NCI-H2029 (cell line): ENCODE data around the gene USP13.
"Not testable (repeated sequence)": the region's sequence is repeated elsewhere in the genome, so short reads cannot be mapped to it uniquely, and the experiment has no call there.

ENCODE experiments used
- DNase-seq: peaks from one replicate; lab custom pipeline; 2025; lab: John Stamatoyannopoulos, UW

USP13 gene, protein sequence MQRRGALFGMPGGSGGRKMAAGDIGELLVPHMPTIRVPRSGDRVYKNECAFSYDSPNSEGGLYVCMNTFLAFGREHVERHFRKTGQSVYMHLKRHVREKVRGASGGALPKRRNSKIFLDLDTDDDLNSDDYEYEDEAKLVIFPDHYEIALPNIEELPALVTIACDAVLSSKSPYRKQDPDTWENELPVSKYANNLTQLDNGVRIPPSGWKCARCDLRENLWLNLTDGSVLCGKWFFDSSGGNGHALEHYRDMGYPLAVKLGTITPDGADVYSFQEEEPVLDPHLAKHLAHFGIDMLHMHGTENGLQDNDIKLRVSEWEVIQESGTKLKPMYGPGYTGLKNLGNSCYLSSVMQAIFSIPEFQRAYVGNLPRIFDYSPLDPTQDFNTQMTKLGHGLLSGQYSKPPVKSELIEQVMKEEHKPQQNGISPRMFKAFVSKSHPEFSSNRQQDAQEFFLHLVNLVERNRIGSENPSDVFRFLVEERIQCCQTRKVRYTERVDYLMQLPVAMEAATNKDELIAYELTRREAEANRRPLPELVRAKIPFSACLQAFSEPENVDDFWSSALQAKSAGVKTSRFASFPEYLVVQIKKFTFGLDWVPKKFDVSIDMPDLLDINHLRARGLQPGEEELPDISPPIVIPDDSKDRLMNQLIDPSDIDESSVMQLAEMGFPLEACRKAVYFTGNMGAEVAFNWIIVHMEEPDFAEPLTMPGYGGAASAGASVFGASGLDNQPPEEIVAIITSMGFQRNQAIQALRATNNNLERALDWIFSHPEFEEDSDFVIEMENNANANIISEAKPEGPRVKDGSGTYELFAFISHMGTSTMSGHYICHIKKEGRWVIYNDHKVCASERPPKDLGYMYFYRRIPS

DNA sequence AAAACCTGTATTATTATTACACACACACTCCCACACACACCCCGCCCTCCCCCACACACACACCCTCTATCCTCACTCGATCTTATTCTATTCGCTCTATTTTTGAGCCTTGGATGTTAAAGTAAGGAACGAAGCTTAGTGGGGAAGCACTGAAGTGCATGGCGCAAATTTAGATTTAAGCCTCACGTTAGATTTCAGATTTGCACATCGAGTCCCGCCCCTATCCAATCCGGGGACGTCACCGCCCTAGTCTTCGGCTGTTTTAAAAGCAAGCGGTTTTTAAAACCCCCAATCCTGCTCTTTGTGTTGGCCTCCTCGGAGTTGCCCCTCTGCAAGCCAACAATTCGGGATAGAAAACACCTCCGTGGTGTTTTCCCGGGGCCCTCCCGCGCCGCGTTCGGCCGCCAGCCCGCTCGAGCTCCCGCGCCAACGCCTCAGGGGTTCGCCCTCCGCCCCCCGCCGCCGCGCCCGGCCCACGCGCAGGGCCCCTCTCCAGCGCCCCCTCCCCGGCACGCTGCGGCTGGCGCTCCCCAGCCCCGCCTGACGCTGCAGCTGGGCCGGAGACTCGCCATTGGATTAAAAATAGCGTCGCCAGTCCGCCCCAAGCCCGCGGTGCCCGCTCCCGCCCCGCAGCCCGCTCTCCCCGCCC lies at the start of gene USP13:
TSS of gene USP13 (plus strand) at position 594 of the 649 bp plus-strand sequence. CDS start 186 bp downstream, outside the sequence.
- DNase-seq, result peak; percentile 45

DNA sequence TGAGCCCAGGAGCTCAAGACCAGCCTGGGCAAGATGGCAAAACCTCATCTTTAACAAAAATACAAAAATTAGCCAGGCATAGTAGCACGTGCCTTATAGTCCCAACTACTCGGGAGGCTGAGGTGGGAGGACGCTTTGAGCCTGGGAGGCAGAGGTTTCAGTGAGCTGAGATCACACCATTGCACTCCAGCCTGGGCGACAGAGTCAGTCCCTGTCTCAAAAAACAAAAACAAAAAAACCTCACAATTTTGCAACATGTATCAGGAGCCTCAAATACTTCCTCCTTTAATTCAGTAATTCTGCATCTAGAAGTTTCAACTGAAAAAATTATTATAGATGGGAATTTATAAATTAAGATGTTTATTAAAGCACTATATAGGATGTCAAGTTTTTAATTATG lies 49.5 kb upstream of the USP13 start:
- no peak for DNase-seq

DNA sequence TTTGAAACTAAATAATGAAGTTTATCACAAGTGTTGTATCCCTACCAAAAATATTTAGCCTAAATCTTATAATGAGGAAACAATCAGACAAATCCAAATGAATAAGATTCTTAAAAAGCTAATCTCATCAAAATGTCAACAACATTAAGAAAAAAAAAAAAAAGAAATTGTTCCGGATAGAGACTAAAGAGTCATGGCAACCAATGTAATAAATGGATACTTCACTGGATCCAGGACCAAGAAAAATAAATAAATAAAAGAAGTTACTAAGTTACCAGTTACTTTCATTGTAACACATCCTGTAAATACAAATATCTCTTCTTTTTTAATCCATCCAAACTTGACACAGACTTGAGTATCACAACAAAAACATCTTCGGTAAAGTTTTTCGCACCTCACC lies 49.0 kb upstream of the USP13 start:
- DNase-seq, result no peak

DNA sequence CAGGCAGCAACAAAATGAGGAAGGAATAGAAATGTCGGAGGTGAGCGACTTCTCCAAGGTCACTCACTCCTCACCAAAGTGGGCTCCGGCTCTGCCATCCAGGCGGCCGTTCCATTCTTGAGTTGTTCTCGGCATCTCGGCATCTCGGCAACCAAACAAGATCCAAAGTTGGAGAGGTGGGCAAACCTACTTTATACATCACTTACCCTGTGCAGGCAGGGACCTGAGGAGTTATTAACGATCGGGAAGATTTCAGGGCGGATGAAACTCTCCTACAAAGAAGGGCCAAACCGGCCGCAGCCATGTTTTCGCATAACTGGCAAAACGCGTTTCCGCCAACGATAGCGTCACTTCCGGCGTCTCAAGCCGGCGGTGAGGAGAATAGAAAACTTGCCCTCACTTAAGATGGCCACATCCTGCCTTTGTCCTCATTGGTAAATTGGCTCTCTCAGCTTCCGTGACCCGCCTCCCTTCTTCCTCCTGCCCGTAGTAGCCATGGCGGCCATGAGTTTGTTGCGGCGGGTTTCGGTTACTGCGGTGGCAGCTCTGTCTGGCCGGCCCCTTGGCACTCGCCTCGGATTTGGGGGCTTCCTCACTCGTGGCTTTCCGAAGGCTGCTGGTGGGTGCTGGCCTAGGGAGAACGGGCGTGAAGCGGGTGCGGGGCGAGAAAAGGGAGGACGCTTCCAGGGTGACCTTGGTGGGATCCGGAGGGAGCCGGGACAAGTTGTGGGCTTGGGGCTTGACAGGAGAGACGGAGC lies 48.3 kb upstream of the USP13 start, which contains the start of the genes MRPL47 and NDUFB5:
TSS of gene MRPL47 (minus strand) at position 318 of the 758 bp plus-strand sequence. CDS start at position 304, 14 bp downstream.
TSS of gene NDUFB5 (plus strand) at position 474 of the 758 bp plus-strand sequence. CDS start at position 496, 22 bp downstream.
- DNase-seq, result peak; percentile 98

DNA sequence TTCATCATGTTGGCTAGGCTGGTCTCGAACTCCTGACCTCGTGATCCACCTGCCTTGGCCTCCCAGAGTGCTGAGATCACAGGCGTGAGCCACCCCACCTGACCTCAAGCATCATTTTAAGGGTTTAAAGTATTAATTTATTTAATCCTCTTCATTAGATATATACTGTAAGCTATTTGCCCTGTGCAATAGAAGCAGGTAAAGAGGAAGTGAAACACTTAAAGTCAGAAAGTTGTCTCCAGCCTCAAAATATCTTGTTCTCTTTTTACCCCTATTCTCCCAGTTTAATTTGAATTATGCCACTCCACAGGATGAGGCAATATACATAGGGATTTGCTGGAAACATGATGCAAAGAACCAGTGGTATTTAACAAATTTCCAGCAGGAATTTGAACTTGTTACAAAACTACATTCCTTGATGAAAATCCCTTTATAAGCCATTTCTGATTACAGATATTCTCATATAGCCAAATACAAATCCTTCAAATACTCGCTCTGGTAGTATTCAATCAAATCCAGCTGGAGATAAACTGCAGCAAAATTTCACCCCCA lies 46.2 kb upstream of the USP13 start:
- no peak for DNase-seq

DNA sequence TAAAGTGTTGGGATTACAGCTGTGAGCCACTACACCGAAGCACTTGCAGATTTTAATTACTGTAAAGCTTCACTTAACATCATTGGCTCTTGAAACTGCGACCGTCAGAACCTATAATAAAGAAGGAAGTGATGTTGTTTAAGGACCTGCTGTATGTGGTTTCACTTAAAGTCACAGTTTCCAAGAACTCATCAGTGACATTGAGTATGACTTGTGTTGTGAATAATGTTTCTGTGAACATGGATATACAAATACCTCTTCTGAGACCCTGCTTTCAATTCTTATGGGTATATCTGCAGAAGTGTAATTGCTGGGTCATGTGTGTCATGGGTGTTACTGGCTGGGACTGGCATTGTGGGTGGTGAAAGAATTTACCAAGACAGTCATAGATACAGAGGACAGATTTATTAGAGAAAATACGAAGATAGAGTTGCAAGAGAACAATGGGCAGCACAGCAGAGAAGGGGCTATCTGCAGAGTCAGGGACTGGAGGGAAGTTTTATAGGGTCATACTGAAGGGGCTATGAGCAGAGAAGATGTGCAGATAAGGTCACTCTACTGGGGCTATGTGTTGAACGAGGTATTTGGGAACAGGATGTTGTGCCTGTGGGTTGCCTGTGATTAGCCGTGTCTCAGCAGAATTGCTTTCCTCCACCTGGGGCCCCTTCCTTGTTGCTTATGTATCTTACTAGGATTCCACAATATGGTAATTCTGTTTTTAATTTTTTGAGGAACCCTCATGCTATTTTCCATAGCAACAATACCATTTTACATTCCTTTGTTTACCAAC lies 43.7 kb upstream of the USP13 start:
- no peak for DNase-seq

DNA sequence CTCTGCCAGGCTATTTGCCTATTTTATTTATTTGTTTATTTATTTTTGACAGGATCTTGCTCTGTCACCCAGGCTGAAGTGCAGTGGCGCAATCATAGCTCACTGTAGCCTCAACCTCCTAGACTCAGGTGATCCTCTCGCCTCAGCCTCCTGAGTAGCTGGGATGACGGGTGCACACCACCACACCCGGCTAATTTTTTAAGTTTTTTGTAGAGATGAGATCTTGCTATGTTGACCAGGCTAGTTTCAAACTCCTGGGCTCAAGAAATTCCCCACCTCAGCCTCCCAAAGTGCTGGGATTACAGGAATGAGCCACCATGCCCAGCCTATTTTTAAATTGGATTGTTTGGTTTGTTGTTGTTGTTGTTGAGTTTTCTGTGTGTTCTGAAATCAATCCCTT lies 42.8 kb upstream of the USP13 start:
- no peak for DNase-seq

DNA sequence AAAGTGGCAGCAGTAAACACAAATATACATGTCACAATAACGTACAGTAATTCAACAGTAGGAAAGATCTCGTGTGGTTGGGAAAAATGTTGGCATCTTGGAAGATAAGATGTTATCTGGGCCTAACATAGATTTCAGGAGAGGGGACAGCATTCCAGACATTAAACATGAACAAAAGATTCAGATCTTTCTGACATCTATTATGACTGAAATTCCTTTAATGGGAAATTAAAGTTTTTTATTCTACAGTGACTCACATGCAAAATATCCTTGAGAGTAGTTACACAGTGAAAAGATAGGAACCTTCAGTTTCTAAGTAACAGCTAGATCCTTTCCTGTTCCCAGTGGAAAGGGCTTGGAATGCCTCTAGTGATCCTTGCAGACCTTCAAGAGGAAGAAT lies 39.0 kb upstream of the USP13 start:
- no peak for DNase-seq

DNA sequence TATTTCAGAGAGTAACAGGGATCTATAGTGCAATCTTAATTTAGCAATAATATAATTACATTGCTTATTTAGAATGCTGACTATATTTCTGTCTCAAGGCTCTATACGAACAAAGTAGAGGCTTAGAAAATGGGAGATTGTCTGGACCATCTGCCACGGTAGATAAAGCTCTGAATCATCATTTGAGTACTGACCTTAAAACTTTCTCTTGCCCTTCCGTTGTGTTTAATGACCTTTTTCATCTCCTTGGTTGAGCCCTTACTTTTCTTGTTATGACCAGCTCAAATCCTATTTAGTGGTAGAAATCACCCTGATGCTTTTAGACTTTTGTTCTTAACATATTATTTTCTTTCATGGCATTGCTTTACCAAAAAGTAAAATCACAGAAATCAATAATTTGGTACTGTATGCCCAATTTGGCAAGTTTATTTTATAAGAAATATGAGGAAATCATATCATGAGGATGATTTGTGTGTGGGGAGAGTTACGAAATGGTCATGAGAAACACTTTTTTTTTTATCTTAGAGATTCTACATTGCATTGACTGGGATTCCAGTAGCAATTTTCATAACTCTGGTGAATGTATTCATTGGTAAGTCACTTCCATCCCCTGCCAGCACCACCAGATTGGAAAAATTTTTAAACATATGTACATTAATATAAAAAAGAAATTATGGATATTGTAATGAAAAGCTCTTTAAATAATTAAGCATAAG lies 37.2 kb upstream of the USP13 start:
- no peak for DNase-seq

DNA sequence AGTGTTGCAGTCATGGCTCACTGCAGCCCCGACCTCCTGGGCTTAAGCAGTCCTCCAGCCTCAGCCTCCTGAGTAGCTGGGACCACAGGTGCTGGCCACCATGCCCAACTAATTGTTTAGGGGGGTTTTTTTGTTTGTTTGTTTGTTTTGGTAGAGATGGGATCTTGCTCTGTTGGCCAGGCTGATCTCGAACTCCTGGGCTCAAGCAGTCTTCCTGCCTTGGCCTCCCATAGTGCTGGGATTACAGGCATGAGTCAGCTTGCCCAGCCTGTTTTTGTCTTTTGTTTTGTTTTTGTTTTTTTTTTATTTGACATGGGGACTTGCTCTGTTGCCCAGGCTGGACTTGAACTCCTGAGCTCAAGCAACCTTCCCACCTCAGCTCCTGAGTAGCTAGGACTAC lies 30.8 kb upstream of the USP13 start:
- no peak for DNase-seq

DNA sequence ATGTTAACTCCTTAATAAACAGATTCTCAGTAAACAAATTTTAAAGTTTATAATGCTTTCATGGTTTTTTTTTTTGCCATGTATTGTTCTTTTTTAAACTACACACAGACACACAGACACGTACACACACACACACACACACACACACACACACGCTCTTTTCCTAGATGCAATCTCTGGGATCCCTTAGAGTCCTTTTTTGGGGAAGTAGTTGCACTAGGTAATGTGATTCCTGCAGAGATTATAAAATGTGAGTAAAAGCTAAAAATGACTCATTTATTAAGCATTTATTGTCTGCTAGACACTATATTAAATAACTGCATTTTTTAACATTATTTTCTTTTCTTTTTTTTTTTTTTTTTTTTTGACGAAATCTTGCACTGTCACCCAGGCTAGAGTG lies 28.4 kb upstream of the USP13 start:
- no peak for DNase-seq

DNA sequence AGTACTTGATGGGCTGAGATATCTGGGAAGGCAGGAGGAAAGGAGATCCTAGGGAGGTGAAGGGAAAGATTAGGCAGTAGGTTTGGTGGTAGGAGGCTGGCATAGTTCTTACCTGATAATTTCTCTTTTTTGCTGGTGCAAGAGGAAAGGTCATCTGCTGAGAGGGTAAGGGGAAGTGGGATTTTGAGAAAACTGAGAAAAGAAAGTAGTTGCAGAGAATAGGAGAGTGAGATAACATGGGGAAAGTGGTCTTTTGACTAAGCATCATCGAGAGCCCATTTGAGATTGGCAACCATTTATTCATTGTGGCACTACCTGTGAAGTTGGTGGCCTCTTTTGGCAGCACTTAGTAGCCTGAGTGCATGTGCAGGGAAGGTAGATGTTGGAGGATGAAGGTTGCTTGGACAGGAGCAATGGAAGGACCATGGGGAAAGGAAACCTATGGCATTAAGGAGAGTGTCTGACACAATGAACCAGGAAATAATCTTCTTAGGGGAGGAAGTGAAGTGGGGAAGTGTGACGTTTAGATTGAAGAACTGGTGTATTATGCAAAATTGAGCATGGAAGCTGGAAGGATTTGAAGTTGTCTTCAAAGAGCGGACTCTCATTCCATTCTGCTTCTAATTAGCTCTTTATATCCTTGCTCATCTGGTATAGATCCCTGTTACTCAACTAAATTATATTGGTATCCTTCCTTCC lies 21.9 kb upstream of the USP13 start:
- no peak for DNase-seq

DNA sequence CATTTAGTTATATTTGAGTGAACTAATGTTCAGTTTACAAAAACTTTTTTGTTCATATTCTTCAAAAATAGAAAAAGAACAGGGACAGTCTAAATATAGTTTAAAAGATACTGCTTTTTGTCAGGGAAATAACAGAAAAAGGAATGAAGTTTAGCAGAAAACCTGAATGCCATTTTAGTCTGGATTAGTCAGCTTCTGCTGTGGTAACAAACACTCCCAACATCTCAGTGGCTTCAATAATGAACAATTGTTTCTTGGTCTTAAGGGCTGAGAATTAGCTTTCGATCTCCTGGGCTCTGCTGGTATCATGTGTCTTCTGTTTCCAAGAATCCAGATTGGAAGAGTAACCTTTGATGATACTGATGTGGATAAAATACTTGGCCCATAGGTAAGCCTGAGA lies 12.4 kb upstream of the USP13 start:
- DNase-seq, result no peak

DNA sequence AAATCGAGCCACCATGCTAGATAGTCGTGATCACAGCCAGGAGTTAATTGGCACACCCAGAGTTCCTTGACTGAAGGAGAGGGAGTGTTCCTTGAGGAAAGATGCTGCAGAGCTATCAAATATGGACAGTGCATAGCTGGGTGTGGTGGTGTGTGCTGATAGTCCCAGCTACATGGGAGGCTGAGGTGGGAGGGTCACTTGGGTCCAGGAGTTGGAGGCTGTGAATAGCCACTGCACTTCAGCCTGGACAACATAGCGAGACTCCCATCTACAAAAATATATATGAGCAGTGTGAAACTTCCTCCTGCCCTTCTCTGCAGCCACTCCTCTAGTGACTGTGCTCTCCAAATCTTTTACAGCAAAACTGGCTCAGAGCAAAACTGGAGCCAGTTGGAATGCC lies 10.0 kb upstream of the USP13 start:
- no peak for DNase-seq

DNA sequence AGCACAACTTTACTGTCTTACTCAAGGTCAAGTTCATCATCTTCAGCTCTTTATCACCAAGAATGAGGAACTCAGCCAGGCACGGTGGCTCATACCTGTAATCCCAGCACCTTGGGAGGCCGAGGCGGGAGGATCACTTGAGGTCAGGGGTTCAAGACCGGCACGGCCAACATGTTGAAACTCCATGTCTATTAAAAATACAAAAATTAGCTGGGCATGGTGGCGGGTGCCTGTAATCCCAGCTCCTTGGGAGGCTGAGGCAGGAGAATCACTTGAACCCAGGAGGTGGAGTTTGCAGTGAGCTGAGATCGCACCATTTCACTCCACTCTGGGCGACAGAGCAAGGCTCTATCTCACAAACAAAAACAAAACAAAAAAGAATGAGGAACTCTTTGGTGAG lies 9.0 kb upstream of the USP13 start:
- DNase-seq, result not testable (repeated sequence)

DNA sequence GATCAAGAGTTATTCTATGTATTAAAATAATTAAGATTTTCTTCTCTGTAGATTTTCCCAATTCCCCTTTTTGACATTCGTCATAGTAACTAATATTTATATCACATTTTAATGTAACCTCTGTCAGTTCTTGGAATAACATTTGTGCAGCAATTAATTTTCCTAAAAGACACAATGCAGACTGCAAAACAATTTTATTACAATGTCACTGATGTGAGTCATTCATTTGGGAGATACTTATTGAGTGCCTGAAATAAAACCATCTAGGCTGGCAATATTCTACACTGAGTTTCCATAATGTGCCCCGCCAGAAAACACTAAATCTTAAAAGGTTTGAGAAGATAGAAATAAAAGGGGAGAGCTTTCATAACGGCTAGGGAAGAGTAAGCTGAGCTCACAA lies 6.7 kb upstream of the USP13 start:
- DNase-seq, result no peak

DNA sequence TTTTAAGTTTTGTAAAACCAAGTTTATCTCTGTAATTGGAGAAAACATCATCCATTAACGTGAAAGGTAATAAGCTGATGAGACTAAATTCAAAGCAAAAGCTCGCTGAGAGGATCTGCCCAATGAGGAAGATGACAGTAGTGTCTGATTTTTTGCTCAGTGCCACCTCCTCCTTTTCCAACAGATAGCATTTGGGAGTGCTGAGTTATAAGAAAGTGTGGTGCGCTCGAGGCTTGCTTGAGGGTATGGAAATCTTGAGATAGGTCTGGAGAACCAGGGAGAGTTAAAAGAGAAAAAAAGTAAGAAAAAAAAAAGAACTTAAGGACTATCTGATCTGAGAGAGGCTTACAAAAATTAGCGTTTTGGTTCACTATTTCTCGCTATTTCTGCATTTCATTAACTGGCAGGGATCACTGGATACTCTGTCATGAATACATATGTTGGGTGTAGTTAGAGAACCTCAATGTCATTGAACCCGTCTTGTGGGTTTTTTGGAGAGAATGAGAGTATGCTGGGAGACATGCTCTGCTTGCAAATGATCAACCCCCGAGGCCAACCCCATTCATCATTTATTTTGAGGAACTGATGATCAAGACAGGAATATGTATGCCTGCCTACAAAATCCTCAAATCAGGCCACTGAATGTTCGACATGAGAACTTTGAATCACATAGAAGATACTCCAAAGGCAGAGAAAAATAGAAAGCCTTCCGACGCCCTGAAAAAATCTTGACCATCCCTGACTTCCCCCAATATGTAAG lies 973 bp upstream of the USP13 start:
- no peak for DNase-seq

DNA sequence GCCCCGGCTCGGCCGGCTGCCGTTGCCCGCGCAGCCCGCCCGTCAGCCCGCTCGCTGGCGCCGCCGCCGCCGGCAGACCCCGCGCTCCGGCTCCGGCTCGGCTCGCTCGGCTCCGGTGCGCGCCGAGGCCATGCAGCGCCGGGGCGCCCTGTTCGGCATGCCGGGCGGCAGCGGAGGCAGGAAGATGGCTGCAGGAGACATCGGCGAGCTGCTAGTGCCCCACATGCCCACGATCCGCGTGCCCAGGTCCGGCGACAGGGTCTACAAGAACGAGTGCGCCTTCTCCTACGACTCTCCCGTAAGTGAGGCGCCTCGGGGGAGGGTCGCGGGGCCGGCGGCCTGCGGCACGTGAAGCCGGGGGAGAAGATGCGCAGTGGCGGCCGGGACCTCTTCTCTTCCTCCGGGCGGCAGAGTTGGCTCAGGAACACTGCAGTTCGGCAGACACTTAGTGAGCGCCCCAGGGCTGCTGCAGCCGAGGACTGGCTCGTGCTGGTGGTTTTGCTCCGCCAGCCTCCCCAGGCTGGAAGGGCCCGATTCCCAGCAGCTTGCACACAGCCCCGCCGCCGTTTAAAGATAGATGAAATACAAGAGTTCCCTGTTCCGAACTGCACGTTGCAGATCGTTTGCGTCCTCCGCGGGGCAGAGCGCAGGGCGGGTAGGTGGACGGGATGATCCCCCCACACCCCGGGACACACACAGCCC lies 407 bp downstream of the USP13 start:
- DNase-seq, result peak; percentile 43
